ENCODE measurements around the gene UPF2.

UPF2 gene

GRCh38 chr10:11882646-11883375 lies 159.8 kb downstream of the UPF2 start:
- ATAC-seq, result no peak

GRCh38 chr10:11881477-11882417 lies 160.9 kb downstream of the UPF2 start:
- no peak for ATAC-seq

DNA sequence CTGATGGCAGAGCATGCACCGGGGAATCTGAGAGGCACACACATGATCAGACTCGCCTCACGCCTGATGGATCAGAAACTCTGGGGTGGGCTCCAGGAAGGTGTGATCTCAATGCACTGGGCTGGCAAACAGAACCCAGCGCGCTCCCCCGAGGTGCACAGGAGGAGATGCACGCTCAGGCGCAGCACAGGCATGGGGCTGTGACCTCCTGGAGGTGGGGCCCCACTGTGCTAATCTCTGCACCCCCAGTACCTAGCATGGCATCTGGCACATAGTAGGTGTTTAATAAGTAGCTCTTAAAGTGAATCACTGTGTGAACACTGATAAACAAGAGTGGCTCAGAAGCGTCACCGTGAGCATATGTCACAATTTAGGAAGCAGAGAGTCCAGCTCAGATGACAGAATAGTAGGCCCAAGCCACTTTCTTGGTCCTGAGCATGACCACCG lies 161.6 kb downstream of the UPF2 start:
- ATAC-seq, result no peak

DNA sequence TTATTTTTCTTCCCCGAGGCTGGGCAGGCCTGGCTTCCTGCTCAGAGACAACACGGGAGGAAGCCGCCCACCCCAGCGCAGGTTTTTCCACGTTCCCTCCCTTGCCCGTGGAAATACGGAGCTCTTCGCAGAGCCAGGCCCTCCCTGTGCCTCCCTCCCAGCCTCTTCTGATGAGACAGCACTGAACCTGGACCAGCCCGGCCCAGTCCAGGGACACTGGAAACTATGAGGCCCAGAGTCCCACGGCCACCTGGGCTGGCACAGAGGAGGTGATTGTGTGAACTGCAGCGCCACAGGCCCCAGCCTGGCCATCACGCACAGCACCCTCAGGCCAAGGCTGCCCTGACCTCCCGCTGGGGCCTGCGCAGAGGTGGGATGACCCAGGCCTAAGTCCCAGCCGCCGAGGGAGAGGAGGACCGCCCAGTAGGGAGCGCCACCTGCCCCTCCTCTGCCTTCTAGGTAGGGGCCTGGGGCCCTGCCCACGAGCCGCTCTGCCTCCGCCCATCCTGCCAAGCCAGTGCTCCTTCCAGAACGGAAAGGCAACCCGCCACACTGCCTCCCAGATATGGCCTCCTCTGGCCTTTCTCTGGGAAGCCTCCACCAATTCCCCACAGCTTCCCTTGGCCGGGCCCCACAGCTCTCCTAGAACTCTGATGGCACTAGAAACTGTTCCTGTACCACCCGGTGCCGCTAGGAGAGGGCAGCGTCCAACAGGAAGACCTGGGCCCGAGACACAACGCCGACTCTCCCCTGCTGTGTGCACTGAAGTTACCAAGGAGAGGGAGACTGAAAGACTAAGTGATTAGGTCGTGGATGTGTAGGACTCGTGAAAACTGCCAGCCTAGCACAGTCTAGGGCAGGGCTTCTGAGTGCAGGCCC lies 162.2 kb downstream of the UPF2 start:
- no peak for ATAC-seq

DNA sequence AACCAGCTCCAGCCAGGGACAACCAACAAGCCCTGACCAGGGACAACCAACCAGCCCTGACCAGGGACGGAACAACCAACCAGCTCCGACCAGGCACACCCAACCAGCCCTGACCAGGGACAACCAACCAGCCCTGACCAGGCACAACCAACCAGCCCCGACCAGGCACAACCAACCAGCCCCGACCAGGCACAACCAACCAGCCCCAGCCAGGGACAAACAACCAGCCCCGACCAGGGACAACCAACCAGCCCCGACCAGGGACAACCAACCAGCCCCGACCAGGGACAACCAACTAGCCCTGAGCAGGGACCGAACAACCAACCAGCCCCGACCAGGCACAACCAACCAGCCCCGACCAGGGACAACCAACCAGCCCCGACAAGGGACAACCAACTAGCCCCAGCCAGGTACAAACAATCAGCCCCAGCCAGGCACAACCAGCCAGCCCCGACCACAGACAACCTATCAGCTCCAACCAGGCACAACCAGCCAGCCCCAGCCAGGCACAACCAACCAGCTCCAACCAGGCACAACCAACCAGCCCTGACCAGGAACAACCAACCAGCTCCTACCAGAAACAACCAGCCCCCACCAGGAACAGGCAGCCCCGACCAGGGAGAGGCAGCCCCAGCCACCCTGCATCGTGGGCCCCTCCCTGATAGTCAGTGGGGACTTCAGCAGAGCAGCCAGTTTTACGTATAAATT lies 163.1 kb downstream of the UPF2 start:
- no peak for ATAC-seq

- ATAC-seq, result no peak
Measured at GRCh38 chr10:11878776-11879175, 163.8 kb downstream of the UPF2 start.

GRCh38 chr10:11877591-11877905 lies 165.1 kb downstream of the UPF2 start:
- no peak for ATAC-seq

DNA sequence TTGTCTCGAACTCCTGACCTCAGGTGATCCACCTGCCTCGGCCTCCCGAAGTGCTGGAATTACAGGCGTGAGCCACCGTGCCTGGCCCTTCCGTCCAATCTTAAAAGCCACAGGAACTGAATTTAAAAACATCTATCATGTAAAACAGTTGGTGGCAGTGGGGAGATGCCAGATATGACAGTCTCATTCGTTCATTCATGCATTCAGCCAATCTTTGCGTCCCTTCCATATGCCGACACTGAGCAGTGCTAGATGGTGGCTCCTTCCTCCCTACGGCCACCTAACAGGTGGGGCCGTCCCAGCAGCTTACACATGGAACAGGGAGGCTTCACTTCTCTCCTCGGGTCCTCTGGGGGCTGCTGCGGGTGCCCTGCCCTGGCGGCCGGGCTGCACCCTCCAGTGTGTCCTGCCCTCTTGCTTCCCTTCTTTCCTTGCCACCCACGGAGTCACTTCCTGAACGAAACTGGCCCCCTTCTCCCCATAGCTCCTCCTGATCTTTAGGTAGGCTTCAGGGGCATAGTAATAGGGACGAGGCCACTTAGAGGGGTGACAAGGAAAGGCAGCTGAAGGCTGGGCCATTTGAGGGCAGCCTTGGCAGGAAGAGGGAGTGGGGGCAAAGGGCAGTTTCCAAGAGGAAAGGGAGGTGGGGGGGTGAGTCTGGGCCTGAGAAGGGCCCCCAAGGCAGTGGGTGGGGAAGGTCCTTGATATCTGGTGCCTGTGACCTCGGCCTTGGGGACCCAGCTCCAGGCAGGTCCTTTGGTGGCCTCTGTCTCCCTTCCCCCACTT lies 165.6 kb downstream of the UPF2 start:
- no peak for ATAC-seq

- no peak for ATAC-seq
Measured at GRCh38 chr10:11876324-11876723, 166.3 kb downstream of the UPF2 start.

DNA sequence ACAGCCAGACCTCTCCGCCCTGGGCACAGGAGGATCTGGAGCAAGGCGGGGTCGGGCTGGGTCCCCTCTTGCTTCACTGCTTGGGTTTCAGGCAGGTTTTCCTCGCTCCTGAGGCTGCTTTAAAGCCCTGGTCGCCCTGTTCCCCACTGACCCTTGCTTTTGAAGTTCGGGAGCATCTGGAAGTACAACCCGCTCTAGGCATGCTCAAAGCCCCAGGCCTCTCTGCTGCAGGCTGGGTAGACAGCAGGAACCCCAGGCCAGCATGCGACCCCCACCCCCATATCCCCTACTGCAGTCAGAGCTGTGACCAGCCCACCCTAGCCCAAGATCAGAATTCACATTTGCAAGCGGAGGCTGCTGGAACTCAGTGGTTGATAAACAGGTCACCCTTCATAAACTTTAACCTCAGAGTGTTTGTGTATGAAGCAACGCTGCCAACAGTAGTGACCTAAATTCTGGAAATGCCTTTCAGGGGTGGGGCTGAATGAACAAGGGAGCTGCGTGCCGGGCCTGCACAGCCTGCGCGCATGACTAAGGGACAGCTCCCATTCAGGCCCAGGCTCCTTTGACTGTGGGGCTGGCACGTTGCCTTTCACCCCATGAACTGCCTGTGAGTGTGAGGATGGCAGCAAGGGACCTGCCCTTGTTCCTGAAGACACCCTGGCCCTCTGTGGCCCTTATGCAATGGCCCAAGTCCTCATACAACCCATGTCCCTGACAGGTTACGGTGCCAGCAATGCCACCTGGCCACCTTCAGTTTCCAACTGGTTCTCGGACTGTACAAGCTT lies 166.9 kb downstream of the UPF2 start:
- ATAC-seq, result no peak

- peak in 1 of 2 donors; percentile 28 for ATAC-seq
Measured at GRCh38 chr10:11874568-11875493, 167.8 kb downstream of the UPF2 start.

- ATAC-seq, result no peak
Measured at GRCh38 chr10:11871466-11871865, 171.1 kb downstream of the UPF2 start.

DNA sequence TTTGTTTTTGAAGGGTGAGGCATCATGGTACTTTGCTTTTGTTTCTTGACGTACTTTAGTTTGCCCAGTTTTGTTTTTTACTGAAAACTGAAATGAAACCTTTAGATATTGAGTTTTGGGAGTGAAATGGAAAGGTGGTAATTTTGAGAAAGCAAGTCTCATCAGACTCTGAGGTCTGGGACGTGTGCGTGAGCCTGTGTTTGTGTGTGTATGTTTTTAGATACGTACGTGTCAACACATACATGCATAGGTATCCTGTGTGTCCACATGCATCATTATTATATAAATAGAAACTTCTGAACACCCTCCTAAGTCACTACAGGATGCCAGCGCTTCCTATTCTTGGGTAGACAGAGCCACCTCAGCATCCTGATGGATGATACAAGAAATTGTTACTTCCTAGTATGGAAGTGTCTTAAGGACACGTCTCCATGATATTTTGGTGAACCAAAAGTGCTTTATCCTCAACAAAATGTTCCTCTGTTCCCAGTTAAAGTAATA lies 171.7 kb downstream of the UPF2 start:
- ATAC-seq, result no peak

DNA sequence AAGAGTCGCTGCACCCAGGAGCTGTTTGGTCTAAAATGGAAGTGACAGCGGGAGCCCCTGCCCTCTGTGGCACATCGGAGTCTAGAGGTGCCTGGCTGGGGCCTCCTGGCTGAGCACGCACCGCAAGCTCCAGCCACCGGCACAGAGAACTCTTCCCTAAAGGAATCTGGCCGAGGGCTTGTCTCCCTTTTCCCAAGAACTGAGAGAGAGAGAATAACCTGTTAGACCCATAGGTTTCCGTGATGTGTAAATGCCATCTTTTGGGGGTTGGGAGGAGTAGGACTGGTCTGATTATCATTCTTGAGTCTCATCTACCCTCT lies 172.2 kb downstream of the UPF2 start:
- ATAC-seq, result no peak

All from activated CD4-positive, CD25-positive, alpha-beta regulatory T cell treated with anti-CD3 and anti-CD28 coated beads, Interleukin-2, amount 50 U/mL, for 24 hours (primary cell).